Endothelial cell of umbilical vein (primary cell): ENCODE measurements around the gene CFD. TPM values are rescaled to one million over a fixed set of nuclear protein-coding genes. Genes with fewer than 3 reads are reported as not detected.

Source experiments
- BruUV-seq: library from RNA; stranded (reverse); fragments of 400-500 nt; replicated peaks from 2 replicates; lab custom pipeline; 2021; lab: Mats Ljungman, UMichigan
- CTCF ChIA-PET: fragments of 300-600, 350-600 bp; sonication (Branson Sonifier 250); formaldehyde crosslinking; loops from one replicate; lab custom pipeline; 2021; ENCODE audit warnings: antibody characterized with exemption, inconsistent platforms; lab: Charles Lee
- POLR2A ChIA-PET: fragments of 300-600, 350-600 bp; sonication (Branson Sonifier 250); formaldehyde crosslinking; loops from one replicate; lab custom pipeline; 2021; ENCODE audit warnings: antibody characterized with exemption, inconsistent platforms; lab: Charles Lee
- DNase-seq: peaks from one replicate; pipeline ENCODE4 v3.0.0-alpha.2; 2011; ENCODE audit warnings: low read depth, low spot score
- FAIRE-seq: peaks from 2 replicates; lab custom pipeline; 2011; peaks lifted over from hg19 to GRCh38; lab: Jason Lieb, UNC
- H2AFZ ChIP-seq: 2 replicates; pipeline ENCODE4 v1.6.0; 2012; ENCODE audit warnings: low read depth, low read length, control low read depth, inconsistent platforms
- H3K27ac ChIP-seq: 2 replicates; pipeline ENCODE4 v1.5.1; 2011; ENCODE audit warnings: low read depth, mild to moderate bottlenecking, control low read depth, low read length, moderate library complexity; ENCODE audit not compliant: insufficient read depth
- H3K27me3 ChIP-seq, 2 experiments: 2 replicates each; pipeline versions ENCODE4 v1.6.0 to v1.6.1; 2011; ENCODE audit warnings: low read length in 2 of 2, mixed read lengths in 1 of 2; ENCODE audit not compliant: control insufficient read depth in 2 of 2, insufficient read depth in 2 of 2
- H3K36me3 ChIP-seq, 2 experiments: 2 replicates in 1 of 2; 3 replicates in 1 of 2; pipeline ENCODE4 v1.5.1; 2011; ENCODE audit warnings: low read length in 2 of 2, mild to moderate bottlenecking in 1 of 2, moderate library complexity in 1 of 2; ENCODE audit not compliant: control insufficient read depth in 2 of 2, insufficient read depth in 2 of 2; ENCODE audit errors: extremely low read depth in 1 of 2
- H3K4me1 ChIP-seq: 3 replicates; pipeline ENCODE4 v1.5.1; 2011; ENCODE audit warnings: mild to moderate bottlenecking, low read length; ENCODE audit not compliant: control insufficient read depth, insufficient read depth; ENCODE audit errors: extremely low read depth
- H3K4me2 ChIP-seq: 2 replicates; pipeline ENCODE4 v1.6.1; 2011; ENCODE audit warnings: low read length, control low read depth, mixed read lengths; ENCODE audit not compliant: insufficient read depth
- H3K4me3 ChIP-seq, 3 experiments: fragments of 200-600 bp in 1 of 3; sonication (generic), shearing (Covaris generic) in 1 of 3; replicated peaks in 1 of 3; 2 replicates each; pipeline ENCODE4 v1.5.1; 2011 to 2016; ENCODE audit warnings: control low read depth in 3 of 3, low read length in 3 of 3, mild to moderate bottlenecking in 2 of 3, inconsistent platforms in 1 of 3, low read depth in 1 of 3, moderate library complexity in 1 of 3; ENCODE audit not compliant: insufficient read depth in 1 of 3
- H3K79me2 ChIP-seq: 2 replicates; pipeline ENCODE4 v1.6.0; 2012; ENCODE audit warnings: low read length, inconsistent platforms; ENCODE audit not compliant: control insufficient read depth, insufficient read depth
- H3K9ac ChIP-seq: replicated peaks from 2 replicates; pipeline ENCODE3; 2011; ENCODE audit warnings: low read length, control low read depth; ENCODE audit not compliant: insufficient read depth; ENCODE audit errors: extremely low read depth
- H3K9me1 ChIP-seq: replicated peaks from 3 replicates; pipeline ENCODE4 v1.6.0; 2011; ENCODE audit warnings: mild to moderate bottlenecking, low read length; ENCODE audit not compliant: control insufficient read depth, insufficient read depth; ENCODE audit errors: extremely low read depth
- H3K9me3 ChIP-seq: replicated peaks from 2 replicates; pipeline ENCODE4 v1.5.1; 2012; ENCODE audit warnings: low read length, inconsistent platforms; ENCODE audit not compliant: control insufficient read depth, insufficient read depth
- H4K20me1 ChIP-seq: replicated peaks from 2 replicates; pipeline ENCODE3; 2011; ENCODE audit warnings: mild to moderate bottlenecking, low read length; ENCODE audit not compliant: control insufficient read depth, insufficient read depth; ENCODE audit errors: extremely low read depth
- EZH2 ChIP-seq: IDR thresholded peaks from 2 replicates; pipeline ENCODE4 v1.6.1; 2012; ENCODE audit warnings: borderline replicate concordance, low read depth, mild to moderate bottlenecking, moderate library complexity, low read length, inconsistent platforms; ENCODE audit not compliant: severe bottlenecking
- FOS ChIP-seq: IDR thresholded peaks from 2 replicates; pipeline ENCODE4 v1.6.1; 2011; ENCODE audit warnings: mild to moderate bottlenecking, low read length, moderate library complexity, borderline replicate concordance; ENCODE audit not compliant: insufficient read depth
- GATA2 ChIP-seq: IDR thresholded peaks from 2 replicates; pipeline ENCODE4 v1.7.0; 2011; ENCODE audit warnings: low read depth, mild to moderate bottlenecking, moderate library complexity, mixed read lengths, low read length; ENCODE audit not compliant: insufficient read length, insufficient read depth
- JUN ChIP-seq: IDR thresholded peaks from 2 replicates; pipeline ENCODE4 v1.6.1; 2011; ENCODE audit warnings: borderline replicate concordance, low read depth; ENCODE audit not compliant: insufficient read length, insufficient read depth
- MAX ChIP-seq: IDR thresholded peaks from 2 replicates; pipeline ENCODE4 v1.6.1; 2011; ENCODE audit not compliant: insufficient read depth, insufficient read length
- MYC ChIP-seq: IDR thresholded peaks from one replicate; pipeline ENCODE4 v1.6.1; 2011; ENCODE audit warnings: mild to moderate bottlenecking, low read depth, low read length
- POLR2A ChIP-seq: IDR thresholded peaks from 2 replicates; pipeline ENCODE4 v1.6.1; 2012; ENCODE audit warnings: low read depth, mild to moderate bottlenecking, control low read depth, low read length
- POLR2AphosphoS5 ChIP-seq: IDR thresholded peaks from 2 replicates; pipeline ENCODE4 v1.6.1; 2012; ENCODE audit warnings: low read depth, mild to moderate bottlenecking, control low read depth, low read length, moderate library complexity; ENCODE audit not compliant: insufficient read depth
- dilution Hi-C: fragments of 300-500 bp; cut with MboI; formaldehyde crosslinking; loops from one replicate; pipeline ENCODE4 v1.15.0; 2019; ENCODE audit warnings: low sequenced_read_pairs; ENCODE audit not compliant: extremely low pct_ligation_motif_present
- intact Hi-C: fragments of 100-400 bp; cut with micrococcal nuclease; formaldehyde crosslinking; loops from one replicate; pipeline ENCODE4 v1.10.0; 2022
- polyA plus RNA-seq, 4 experiments: library from polyadenylated mRNA; depleted of rRNA in 3 of 4; stranded (reverse) in 3 of 4; unstranded in 1 of 4; fragments of >200 nt; gene quantifications; 2 replicates each; pipeline versions ENCODE4 v1.2.1 to v1.2.3, GENCODE V29; 2011 to 2012; ENCODE audit warnings: missing spikeins in 1 of 4
- total RNA-seq: library from RNA; stranded (reverse); gene quantifications from 2 replicates; pipeline ENCODE4 v1.2.3, GENCODE V29; 2021
- TF ChIP-seq, protein P1 (sequence below), 2 donors: IDR thresholded peaks; 1 replicate in 1 of 2; 2 replicates in 1 of 2; pipeline ENCODE4 v1.5.1; 2011; ENCODE audit warnings: low read length in 2 of 2, mild to moderate bottlenecking in 2 of 2, moderate library complexity in 2 of 2, control low read depth in 1 of 2, inconsistent platforms in 1 of 2, low read depth in 1 of 2; ENCODE audit not compliant: insufficient read depth in 1 of 2; ENCODE audit errors: extremely low read depth in 1 of 2

Gene CFD
- total and polyA plus RNA-seq, 2 donors (not counting 3 experiments of a cell fraction or from before 2014, with no cell fraction given): 0.25 to 0.40 TPM

GRCh38 chr19:873561-874041 lies 14.1 kb downstream of the CFD start:
- dilution Hi-C loops (no loop called here), intact Hi-C loops (no loop called here)
- Histone ChIP-seq H3K79me2 (no peaks in the 10 kb centered on the region), H3K4me3 (no peak overlapping the region), H3K27me3 (no peaks in the 10 kb centered on the region), H4K20me1 (no peaks in the 10 kb centered on the region), H3K4me1 (peaks cover 9% of the 10 kb centered on the region), H3K27ac (no peak overlapping the region), H2AFZ (no peak overlapping the region), H3K9ac (no peak overlapping the region), H3K36me3 (peaks cover 0 to 17% of the 10 kb centered on the region in 2 experiments), H3K4me2 (no peak overlapping the region), H3K9me1 (no peaks in the 10 kb centered on the region), H3K9me3 (no peaks in the 10 kb centered on the region)
- no peak for TF ChIP-seq POLR2A
- no peak for TF ChIP-seq FOS
- TF ChIP-seq, protein P1, sequence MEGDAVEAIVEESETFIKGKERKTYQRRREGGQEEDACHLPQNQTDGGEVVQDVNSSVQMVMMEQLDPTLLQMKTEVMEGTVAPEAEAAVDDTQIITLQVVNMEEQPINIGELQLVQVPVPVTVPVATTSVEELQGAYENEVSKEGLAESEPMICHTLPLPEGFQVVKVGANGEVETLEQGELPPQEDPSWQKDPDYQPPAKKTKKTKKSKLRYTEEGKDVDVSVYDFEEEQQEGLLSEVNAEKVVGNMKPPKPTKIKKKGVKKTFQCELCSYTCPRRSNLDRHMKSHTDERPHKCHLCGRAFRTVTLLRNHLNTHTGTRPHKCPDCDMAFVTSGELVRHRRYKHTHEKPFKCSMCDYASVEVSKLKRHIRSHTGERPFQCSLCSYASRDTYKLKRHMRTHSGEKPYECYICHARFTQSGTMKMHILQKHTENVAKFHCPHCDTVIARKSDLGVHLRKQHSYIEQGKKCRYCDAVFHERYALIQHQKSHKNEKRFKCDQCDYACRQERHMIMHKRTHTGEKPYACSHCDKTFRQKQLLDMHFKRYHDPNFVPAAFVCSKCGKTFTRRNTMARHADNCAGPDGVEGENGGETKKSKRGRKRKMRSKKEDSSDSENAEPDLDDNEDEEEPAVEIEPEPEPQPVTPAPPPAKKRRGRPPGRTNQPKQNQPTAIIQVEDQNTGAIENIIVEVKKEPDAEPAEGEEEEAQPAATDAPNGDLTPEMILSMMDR (IDR thresholded peaks at IDR 0.05; ENCODE audit: extremely low read depth in 1 of 2, insufficient read depth in 1 of 2, low read depth in 1 of 2, low read length in 2 of 2): no peak
- TF ChIP-seq GATA2: no peak
- TF ChIP-seq JUN: no peak
- TF ChIP-seq MYC: no peak
- no peak for TF ChIP-seq MAX
- no peak for TF ChIP-seq POLR2AphosphoS5
- no peak for TF ChIP-seq EZH2
- DNase-seq (no peak), FAIRE-seq (no peak)
- BruUV-seq: no TSS peak
- ChIA-PET CTCF (interaction anchor here (2.0 kb wide), 1 partner anchor 10 kb away, joined by 7 read pairs; no protein-coding TSS in a partner anchor), POLR2A (no interaction called here)
